Stimulated activated CD4-positive, alpha-beta T cell treated with anti-CD3 and anti-CD28 coated beads, Interleukin-4, amount 100 ng/mL, for 24 hours (primary cell): ENCODE results near the gene GNG13.

ENCODE experiments used
- DNase-seq: peaks from one replicate; pipeline ENCODE4 v3.0.0-alpha.2; 2020

Gene GNG13

DNA sequence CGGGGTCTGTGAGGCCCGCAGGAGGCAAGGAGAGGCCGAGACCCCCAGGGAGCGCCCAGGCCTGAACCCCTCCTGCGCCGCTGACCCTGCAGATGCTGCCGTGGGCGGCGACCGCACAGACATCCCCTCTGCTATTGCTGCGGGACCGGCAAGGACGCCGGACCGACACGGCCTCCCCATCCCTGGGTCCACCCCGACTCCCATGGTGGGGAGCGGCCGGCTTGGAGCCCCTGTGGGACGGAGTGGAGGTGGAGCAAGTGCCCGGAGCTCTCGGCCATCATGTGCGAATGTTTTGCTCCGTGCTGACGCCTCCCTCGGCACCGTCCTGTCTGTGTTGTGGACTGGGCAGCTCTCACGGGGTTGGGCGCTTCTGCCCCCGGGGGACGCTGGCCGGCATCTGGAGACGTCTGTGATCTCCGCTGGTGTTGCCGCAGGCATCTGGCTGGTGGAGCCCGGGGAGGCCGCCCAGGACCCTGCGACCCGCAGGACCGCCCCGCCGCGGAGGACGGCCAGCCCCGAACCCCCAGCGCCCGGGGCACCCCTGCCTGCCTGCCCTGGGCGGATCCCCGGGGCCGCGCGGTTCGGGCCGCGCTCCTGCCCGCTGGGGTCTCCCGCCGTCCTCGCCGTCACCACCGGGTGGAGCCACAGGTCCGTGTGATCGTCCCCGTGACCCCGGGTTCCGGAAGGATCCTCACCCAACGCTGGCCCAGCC is 12.8 kb upstream of the GNG13 start:
- peak; percentile 59 for DNase-seq

DNA sequence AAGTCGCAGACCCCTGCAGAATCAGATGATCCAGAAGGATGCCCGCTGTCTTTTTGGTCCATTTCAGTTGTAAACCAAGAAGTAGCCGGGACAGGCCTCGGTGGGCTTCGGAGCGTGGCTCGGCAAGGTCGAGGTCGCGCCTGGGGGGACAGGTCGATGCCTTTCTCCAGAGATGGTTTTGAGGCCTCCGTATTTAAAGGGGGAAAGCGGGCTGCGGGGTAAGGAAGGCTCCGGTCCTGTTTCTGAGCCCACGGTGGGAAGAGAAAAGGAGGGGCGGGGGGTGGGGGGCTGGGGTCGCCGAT is 7.5 kb upstream of the GNG13 start:
- no peak for DNase-seq

DNA sequence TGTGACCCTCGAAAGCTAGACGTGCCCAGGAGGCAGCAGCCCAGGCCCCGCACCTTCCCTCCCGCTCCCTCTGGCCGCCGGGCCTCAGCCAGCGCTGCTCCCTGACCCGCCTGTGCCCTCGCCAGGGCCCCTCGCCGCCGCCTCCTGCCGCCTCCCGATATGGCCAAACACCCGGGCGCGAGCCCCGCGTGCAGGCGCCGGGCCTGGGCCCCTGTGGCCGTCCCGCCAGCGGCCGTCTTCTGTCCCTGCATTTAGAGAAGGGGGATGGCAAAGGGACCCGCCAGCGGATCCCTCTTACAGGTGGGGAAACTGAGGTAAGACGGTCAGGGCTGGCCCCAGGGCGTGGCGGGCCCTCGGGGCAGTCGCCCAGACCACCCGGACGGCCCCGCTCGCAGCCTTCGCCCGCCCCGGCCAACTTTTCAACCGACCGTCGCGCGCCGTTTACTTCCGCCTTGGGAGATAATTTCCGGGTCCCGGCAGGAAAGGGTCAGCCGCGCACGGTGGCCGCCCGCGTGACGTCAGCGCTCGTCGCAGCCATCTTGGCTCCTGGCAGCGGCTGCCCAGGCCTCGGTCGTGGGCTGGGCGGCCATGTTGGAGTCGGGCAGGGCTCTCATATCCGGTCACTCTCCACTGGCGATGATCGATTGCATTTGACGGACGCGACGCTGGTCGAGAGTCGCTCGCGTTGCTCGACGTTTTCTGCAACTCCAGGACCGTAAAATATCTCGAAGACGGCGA is 7.0 kb upstream of the GNG13 start:
- DNase-seq, result peak; percentile 86

DNA sequence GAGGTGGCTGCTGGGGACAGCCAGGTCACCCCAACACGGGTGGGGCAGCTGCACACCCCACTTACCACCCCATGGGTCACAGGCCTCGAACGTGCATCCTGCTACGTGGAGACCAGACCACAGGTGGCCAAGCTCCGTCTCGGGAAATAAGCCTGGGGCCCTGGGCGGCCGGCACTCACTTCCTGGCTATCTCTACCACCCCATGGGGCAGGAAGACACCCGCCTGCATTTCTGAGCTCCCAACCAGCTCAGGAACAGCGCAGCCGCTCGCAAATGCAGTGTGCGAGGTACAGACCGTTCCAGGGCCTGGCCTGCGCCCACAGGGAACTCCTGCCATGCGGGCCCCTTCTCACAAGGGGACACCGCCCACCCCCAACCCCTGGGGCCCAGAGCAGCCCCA is 4.9 kb upstream of the GNG13 start:
- DNase-seq, result no peak

DNA sequence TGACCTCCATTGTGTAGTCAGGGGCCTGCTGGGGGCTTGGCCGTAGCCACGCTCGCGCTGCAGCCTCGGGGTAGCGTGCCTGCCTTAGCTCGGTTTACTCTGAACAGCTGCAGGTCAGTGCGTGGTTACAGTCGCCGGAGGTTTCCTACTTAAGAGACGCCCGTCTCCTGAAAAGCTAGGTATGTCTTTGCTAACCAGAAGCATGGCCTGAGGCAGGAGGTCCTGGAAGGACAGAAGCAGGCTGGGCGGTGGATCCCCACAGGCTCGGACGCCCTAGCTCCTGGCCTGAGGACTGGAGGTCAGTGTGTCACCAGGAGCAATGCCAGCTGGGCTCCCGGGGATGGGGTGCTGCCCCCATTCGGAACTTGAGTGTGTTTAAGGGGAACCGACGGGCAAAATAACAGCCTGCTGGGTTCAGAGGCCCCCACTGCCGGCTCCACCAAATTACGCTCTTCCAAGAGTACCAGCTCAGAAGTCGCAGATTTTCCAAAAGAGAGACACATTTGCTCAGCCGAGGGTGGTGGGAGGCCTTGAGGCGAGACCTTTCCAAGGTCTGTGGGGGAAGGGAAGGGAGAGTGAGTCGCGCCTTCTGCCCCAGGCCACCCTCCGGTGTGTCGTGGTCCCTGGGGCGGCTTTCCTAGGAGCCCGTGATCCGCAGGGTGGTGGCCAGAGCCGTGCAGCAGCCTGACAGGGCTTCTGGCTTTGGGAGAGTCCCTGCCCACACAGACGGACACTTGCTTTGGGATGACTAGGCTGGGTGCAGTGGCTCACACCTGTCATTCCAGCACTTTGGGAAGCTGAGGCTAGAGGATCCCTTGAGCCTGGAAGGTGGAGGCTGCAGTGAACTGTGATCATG is 3.9 kb upstream of the GNG13 start:
- no peak for DNase-seq

DNA sequence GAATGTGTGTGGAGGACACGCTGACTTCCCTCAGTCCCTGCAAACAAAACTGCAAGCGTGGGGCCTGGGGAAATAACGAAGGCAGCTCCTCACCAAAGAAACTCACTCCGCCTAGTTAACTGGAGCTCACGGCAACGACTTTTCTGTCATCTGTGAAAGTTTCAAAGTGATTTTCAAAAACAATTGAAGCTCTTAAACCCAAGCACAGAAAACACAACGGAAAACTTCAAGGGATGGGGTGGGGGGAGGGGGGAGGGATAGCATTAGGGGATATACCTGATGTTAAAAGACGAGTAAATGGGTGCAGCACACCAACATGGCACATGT is 3.2 kb upstream of the GNG13 start:
- DNase-seq, result no peak

DNA sequence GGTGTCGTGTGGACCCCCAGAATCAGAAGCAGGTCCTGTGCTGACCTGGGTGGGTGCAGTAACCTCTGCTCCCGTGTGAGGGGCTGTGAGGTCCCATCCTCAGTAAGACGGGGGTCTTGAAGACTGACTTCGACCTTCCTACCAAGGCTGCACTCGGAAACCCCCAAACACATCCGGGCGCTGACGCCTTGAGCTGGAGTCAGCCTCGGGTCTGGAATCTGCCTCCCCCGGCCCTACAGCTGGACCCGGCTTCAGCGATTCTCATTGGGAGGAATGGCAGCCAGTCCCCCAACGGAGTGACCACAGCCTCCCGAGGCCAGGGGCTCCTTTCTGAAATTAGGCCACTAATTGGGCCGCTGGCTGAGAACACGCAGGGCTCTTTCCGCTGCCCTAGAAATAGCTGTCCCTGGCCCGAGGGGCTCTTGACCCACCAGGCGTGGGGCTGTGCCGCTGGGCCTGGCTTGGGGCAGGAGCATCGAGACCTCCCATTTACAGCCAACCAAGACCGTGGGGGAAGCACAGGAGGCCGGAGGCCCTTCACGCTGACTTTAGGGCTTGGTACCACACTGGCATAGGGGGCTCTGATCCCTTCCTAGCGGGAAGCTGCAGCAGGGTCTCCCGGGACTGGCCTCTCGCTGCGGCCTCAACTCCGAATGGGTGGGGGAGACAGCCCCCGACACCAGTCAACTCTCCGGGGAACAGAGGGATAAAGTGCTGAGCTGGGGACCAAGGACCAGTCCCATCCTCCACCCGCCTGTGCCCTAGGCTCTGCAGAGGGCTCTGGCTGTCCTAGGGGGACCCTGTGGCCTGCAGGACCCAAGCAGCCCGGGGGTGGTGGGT is 2.6 kb upstream of the GNG13 start:
- no peak for DNase-seq

DNA sequence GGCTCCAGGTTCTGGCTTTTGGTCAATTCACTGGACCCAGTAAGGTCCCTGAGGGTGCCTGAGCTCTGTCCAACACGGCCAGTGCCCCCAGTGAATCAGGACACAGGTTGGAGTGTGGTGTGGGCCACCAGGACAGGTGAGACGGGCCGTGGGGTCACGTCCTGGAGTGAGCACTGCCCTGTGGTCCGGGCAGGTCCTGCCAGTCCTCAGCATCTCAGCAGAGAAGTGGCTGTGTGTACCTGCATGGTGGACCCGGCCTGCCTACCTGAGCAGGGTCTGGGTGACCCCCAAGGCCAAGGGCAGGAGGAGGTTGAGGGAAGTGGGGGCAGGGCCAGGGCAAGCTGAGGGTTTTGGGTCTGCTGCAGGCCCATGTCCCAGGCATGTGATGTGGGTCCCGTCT is 1.9 kb upstream of the GNG13 start:
- DNase-seq, result no peak

DNA sequence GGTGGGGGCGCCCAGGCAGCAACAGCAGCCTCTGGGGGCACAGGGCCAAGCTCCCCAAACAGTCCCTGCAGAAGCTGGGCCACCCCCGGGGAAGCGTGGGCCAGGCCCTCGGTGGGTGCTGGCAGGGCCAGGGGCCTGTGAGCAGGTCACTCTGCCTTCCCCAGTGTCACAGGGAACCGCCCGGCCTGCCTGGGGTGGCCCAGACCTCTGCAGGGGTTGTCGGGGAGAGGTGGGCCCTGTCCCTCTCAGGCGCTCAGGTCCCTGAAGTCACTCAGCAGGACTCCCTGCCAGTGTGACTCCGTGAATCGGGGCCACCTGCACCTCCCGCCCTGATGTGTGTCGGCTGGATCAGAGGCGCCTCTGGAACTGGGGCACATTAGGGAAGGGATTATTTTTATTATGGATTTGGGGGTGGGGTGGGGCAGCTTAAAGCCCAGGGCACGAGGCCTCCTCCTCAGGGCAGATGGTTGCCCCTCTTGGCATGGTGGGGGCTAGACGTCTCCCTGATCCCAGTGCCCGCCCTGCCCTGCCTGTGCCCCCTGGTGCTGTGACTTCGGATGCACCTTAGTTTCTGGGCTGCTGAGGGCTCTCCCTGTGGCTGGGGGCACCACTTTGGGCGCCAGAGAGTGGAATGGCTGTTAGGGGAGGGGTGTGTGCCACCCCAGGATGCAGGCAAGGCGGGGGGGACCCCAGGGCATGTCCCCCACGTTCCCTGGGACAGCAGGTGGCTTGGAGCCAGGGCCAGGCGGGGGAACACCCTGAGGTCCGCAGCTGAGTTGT is 1.2 kb upstream of the GNG13 start:
- DNase-seq, result no peak

DNA sequence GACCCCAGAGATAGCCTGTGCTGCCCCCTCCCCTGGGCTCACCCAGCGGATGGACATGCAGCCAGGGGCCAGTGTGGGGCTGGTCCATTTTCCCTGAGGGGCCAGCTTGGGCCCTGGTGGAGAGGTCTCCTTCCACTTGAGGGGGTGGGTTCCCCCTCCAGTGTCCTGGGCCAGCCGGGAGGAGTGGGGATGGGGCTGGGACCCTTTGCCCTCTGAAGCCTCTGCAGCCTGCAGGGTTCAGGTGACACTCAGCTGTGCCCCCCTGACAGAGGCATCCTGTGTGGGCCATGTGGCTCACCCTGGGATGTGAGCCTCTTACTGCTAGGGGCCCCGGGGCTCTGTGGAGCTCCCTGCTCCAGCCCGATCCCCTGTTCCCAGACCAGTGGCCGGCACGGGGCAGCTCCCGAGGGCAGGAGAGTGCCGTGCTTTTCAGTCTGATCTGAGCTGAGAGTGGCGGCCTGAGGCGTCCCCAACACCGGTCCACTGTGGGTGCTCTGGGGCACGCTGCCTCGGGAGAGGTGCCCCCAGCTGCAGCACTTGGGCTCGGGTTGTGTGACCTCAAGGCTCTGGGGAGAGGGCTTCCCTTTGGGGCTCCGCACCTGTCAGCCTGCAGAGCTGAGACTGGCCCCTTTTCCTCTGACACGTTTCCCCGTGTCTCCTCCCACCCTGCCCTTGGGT is 439 bp upstream of the GNG13 start:
- no peak for DNase-seq

DNA sequence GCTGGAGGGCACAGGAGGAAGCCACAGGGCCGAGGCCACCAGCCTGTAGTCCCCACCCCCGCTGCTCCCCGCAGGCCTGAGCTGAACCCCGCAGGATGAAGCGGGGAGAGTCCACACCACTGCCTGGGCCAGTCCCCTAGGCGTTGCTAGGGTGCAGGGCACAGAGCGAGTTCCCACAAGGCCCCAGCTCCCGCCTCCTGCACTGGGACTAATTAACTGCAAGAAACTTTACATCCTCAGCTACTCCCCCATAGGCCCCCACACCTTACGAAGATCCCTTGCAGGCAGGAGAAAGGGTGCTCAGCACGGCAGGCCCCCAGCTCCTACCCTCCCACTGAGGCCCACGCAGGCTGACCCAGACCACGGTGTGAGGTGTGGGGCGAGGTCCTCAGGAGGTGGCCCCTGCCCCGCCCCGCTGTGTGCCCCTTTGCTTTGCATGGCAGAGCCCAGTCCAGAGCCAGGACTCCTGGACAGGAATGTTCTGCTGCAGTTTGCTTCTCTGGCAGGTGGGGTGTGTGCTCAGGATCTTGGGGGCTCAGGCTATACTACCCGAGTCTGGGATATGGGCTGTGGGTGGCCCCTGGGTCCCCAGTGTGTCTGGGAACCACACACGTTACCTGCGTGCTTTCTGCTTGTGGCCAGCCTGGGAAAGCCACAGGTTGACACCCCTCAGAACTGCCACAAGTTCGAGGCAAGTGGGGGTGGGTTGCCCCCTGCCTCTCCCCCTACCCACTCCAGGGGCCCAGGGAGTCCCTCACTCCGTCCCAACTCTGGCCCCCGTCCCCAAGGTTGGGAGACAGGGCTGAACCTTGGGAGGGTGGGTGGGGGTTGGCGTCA is 1.2 kb downstream of the GNG13 start:
- no peak for DNase-seq

DNA sequence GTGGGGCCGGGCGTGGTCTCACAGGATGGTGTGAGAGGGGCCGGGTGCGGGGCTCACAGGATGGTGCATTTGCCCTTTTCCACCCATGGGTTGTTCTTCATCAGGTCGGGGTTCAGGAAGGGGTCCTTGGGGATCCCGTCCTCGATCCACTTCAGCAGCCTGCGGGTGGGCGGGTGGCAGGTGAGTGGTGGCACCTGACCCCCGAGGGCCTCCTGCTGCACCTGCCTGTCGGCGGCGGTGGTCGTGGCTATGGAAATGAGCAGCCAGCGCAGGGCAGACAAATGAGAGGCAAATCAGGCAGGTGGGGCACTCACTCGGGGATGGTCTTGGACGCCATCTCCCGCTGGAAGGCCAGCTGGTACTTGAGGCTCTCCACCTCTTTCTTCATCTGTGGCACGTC is 1.9 kb downstream of the GNG13 start:
- DNase-seq, result no peak

DNA sequence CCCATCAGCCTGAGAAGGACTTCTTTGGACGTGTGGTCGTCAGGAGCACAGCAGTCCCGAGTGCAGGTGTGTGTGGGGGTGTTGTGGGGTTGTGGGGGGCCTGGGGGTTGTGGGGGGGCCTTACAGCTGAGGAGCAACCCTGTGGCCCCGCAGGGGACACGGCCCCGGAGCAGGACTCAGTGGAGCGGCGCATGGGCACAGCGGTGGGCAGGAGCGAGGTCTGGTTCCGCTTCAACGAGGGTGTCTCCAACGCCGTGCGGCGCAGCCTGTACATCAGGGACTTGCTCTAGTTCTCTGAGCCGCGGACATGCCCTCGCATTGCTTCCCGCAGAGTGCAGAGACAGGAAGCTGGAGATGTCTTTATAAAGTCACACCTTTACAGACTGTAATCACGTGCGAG is 2.8 kb downstream of the GNG13 start:
- no peak for DNase-seq

DNA sequence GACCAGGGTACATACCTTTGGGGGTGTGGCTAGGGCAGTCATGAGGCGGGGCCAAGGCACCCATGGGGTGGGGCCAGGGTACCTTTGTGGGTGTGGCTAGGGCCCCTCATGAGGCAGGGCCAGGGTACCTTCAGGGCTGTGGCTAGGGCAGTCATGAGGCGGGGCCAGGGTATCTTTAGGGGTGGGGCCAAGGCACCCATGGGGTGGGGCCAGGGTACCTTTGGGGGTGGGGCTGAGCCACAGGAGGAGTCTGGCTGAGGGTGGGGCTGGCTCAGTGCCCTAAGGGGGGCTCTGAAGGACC is 3.5 kb downstream of the GNG13 start:
- DNase-seq, result no peak

DNA sequence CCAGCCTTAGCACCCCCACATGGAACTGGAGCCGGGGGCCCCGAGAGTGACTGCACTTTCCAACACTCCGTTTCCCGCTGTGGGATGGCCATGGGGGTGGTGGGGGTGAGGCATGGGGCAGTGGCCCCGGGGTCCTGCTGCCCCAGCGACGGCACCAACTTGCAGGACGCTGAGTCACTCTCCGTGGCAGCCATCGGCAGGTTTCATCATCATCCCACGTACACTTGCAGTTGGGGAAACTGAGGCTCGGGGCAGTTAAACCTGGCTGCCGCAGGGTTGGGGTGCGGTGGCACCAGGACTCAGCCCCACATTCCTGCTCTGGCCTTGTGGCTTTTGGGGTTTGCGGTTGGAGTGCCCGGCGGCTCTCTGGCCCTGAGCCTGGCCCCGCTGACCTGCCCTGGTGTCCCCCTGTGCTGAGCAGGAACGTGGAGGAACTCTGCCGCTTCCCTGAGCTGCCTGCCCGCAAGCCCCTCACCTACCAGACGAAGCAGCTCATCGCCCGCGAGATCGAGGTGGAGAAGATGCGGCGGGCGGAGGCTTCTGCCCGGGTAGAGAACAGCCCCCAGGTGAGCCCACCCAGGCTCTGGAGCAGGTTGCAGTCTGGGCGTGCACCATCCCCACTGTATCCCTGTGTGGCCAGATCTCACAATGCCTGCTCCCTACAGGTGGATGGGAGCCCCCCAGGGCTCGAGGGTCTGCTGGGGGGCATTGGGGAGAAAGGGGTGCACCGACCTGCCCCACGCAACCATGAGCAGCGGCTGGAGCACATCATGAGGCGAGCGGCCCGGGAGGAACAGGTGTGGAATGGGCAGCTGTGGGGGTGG is 4.0 kb downstream of the GNG13 start:
- no peak for DNase-seq

DNA sequence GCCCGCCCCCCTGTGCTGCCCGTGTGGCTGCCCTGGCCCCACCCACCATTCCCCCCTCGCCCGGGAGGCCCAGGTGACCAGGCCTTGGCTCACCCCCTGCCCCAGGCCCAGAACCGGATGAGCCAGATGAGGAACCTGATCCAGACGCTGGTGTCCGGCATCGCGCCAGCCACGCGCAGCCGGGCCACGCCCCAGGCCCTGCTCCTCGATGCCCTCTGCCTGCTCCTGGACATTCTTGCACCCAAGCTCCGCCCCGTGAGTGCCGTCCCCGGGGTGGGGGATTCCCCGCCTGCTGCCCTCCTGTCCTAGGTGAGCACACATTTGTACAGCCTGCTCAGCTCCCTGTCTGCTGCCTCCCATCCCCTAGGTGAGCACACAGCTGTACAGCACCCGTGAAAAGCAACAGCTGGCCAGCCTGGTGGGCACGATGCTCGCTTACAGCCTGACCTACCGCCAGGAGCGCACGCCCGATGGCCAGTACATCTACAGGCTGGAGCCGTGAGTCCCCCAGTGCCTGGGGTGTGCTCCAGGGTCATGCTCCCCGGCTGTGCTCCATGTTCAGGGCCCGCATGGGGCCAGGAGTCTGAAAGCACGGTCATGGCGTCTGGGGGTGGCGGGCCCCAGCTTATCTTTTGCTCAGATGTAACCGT is 4.8 kb downstream of the GNG13 start:
- DNase-seq, result no peak

DNA sequence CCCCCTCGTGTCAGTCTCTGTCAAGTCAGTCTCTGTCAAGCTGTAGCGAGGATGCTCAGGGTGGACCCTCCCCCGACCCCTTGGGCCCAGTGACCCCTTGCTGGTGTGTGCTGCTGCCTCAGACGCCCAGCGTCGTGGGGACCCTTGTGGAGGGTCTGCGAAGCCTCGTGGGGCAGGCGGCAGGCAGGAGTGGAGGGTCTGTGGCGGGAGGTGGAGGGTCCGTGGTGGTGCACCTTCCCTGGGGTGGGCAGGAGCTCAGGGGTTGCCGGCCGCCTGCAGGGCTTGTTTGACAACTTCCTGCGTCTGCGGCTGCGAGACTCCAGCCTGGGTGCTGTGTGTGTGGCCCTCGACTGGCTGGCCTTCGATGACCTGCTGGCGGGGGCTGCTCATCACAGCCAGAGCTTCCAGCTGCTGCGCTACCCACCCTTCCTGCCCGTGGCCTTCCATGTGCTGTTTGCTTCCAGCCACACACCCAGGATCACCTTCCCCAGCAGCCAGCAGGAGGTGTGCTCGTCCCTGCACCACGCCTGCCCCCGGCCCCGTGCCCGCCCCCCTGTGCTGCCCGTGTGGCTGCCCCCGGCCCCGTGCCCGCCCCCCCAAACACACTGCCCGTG is 5.6 kb downstream of the GNG13 start:
- no peak for DNase-seq

DNA sequence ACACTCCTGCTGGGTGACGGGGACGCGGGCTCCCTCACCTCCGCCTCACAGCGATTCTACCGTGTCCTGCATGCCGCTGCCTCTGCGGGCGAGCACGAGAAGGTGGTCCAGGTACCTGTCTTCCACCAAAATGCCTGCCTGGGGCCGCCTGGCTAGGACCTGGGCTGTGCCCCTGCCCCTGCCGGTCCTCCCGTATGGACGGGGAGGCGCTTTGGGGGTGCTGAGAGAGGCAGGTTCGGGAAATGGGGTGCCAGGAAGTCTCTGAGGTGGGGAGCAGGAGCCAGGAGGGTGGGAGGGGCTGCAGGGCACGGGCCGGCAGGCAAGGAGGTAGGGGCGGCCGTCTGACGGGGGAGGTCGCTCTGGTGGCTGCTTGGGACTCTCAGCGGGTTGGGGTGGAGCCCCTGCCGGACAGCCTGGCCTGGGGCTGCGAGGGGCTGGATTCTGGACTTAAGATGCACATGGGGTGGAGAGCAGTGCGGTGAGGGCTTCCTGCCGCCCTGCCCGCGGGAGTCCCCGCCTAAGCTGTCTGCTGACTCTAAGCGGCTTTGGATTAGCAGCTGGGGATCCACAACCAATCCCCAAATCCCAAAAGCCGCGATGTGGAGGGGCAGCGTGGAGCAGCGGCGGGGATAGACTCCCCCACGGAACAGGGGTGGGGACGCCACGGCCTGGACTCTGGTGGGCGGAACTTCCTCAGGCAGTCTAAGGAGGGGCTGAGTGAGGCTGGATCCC is 6.3 kb downstream of the GNG13 start:
- DNase-seq, result no peak
